ENCODE measurements around the gene GULP1. TPM values are rescaled to one million over a fixed set of nuclear protein-coding genes. Genes with fewer than 3 reads are reported as not detected.

The GULP1 gene
- total RNA-seq, 1 experiment from 2014 or later: 76.0 TPM

DNA sequence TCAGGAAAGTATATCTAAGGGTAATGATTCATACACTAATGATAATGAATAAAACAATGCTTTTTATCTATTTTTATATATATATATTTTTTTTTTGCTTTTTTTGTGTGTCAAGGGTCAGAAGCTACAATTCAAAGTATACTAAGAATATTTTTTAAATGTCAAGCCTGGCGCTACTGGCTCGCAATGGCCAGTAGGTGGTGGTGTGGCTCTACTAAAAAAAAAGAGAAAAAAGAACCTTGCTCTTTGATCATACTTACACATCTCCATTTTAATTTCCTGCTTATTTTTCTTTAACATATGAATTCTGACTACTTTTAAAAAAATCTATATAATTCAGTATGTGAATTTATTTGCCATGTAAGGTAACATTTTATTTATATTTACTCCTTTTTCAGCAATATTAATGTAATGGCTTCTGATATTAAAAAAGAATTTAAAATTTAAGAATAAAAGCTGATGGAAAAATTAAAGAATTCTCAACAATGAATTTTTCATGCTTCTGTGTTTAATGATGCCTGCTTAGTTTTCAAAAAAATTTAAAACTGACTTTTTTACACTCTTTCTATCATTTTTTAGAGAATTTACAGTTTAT is 232.9 kb downstream of the GULP1 start:
- H3K9me2 ChIP-seq (ENCODE audit: insufficient read depth): no peaks in the 10 kb centered on the region
- H3K79me2 ChIP-seq (ENCODE audit: insufficient read depth, low read length): no peaks in the 10 kb centered on the region
- H3K4me3 ChIP-seq (replicated peaks in 1 of 2; ENCODE audit: low read depth in 1 of 2, low read length in 2 of 2): no peak overlapping the region
- no peak for ATAC-seq
- no peak overlapping the region for H2AFZ ChIP-seq (ENCODE audit: low read depth, low read length, poor library complexity, severe bottlenecking)
- DNase-seq (ENCODE audit: low read depth, low spot score): peak; percentile 22
- no peak overlapping the region for H3K27ac ChIP-seq (ENCODE audit: low read depth, low read length)
- BruUV-seq (replicated peaks): no TSS peak
- no peaks in the 10 kb centered on the region for H4K20me1 ChIP-seq (ENCODE audit: insufficient read depth)
- no peaks in the 10 kb centered on the region for H3K9me3 ChIP-seq (ENCODE audit: control insufficient read depth in 1 of 2, insufficient read depth in 1 of 2, low read depth in 1 of 2, low read length in 2 of 2)
- H3K27me3 ChIP-seq (ENCODE audit: insufficient read depth, low read length): no peaks in the 10 kb centered on the region
- no peak overlapping the region for H3K9ac ChIP-seq (ENCODE audit: low read length)
- ChIA-PET POLR2A (no interaction called here), CTCF (interaction anchor here (0.7 to 5.9 kb wide), 18 partner anchors 9 to 887 kb away, joined by 3 to 96 read pairs (median 4); partner anchors contain the start of gene COL3A1), RAD21 (ENCODE audit: low non-redundant PET in 1 of 2, low total read pairs in 2 of 2, uncharacterized antibody in 2 of 2, unreplicated experiment in 2 of 2) (interaction anchor here (1.3 to 3.2 kb wide), 3 partner anchors 454 to 459 kb away, joined by 5 to 8 read pairs (median 7); no protein-coding TSS in a partner anchor)
- H3K4me1 ChIP-seq (ENCODE audit: control insufficient read depth in 1 of 2, insufficient read depth in 2 of 2, low read length in 2 of 2): no peaks in the 10 kb centered on the region
- intact Hi-C loops (cut with micrococcal nuclease): loop anchor here (1.0 to 10.0 kb wide), 6 partner anchors 260 to 888 kb away; no protein-coding TSS in a partner anchor
- TF ChIP-seq JUND (IDR thresholded peaks at IDR 0.05) (no peak), EZH2phosphoT487 (IDR thresholded peaks at IDR 0.05; ENCODE audit: borderline replicate concordance) (no peak), EZH2 (IDR thresholded peaks at IDR 0.05) (no peak), RAD21 (IDR thresholded peaks at IDR 0.05; ENCODE audit: low read depth) (peak; percentile 77), ZFX (IDR thresholded peaks at IDR 0.05) (no peak)
- TF ChIP-seq, protein P1, sequence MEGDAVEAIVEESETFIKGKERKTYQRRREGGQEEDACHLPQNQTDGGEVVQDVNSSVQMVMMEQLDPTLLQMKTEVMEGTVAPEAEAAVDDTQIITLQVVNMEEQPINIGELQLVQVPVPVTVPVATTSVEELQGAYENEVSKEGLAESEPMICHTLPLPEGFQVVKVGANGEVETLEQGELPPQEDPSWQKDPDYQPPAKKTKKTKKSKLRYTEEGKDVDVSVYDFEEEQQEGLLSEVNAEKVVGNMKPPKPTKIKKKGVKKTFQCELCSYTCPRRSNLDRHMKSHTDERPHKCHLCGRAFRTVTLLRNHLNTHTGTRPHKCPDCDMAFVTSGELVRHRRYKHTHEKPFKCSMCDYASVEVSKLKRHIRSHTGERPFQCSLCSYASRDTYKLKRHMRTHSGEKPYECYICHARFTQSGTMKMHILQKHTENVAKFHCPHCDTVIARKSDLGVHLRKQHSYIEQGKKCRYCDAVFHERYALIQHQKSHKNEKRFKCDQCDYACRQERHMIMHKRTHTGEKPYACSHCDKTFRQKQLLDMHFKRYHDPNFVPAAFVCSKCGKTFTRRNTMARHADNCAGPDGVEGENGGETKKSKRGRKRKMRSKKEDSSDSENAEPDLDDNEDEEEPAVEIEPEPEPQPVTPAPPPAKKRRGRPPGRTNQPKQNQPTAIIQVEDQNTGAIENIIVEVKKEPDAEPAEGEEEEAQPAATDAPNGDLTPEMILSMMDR (IDR thresholded peaks at IDR 0.05 in 2 of 3, conservative IDR thresholded peaks at IDR 0.05 in 1 of 3; ENCODE audit: borderline replicate concordance in 1 of 3, insufficient read depth in 1 of 3, low read depth in 2 of 3, low read length in 2 of 3): peak; percentile 54 to 64 (median 56); a peak in 5 of 6 replicates
- no peak overlapping the region for H3K4me2 ChIP-seq (ENCODE audit: low read length)
- H3K36me3 ChIP-seq (ENCODE audit: control insufficient read depth in 1 of 2, insufficient read depth in 2 of 2, low read length in 2 of 2): no peaks in the 10 kb centered on the region

DNA sequence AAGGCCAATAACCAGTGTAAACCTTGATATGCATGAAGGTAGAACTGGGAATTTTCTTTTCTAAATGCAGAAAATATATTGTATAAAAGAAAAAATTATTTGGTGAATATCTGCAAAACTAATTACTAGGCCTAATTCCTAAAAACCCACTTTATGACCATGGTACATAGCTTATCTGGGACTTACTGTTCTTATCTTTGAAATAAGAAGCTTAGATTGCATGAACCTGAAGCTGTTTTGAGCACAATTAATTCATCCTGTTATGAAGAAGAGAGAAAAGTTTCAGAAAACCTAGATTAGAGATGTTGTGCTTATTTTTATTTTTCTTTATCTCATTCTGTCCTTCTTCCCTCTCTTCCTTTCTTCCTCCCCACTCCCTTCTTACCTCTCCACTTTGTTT is 235.0 kb downstream of the GULP1 start:
- BruUV-seq (replicated peaks): no TSS peak
- H3K36me3 ChIP-seq (ENCODE audit: control insufficient read depth in 1 of 2, insufficient read depth in 2 of 2, low read length in 2 of 2): no peaks in the 10 kb centered on the region
- CTCF ChIA-PET: interaction anchor here (2.0 to 5.9 kb wide), 3 partner anchors 450 to 456 kb away, joined by 4 to 96 read pairs (median 85); no protein-coding TSS in a partner anchor
- H3K4me1 ChIP-seq (ENCODE audit: control insufficient read depth in 1 of 2, insufficient read depth in 2 of 2, low read length in 2 of 2): no peaks in the 10 kb centered on the region
- no peaks in the 10 kb centered on the region for H3K27me3 ChIP-seq (ENCODE audit: insufficient read depth, low read length)
- H4K20me1 ChIP-seq (ENCODE audit: insufficient read depth): no peaks in the 10 kb centered on the region
- POLR2A ChIA-PET: no interaction called here
- DNase-seq (ENCODE audit: low read depth, low spot score) (no peak), ATAC-seq (no peak)
- RAD21 ChIA-PET (ENCODE audit: low non-redundant PET in 1 of 2, low total read pairs in 2 of 2, uncharacterized antibody in 2 of 2, unreplicated experiment in 2 of 2): interaction anchor here in 1 of 2 experiments (3.2 kb wide), 1 partner anchor 457 kb away, joined by 8 read pairs; no protein-coding TSS in a partner anchor
- no peak overlapping the region for H3K4me3 ChIP-seq (replicated peaks in 1 of 2; ENCODE audit: low read depth in 1 of 2, low read length in 2 of 2)
- TF ChIP-seq POLR2A (IDR thresholded peaks at IDR 0.05; ENCODE audit: borderline replicate concordance, extremely low read depth, insufficient read depth, insufficient read length) (no peak), TCF7L2 (IDR thresholded peaks at IDR 0.05; ENCODE audit: borderline replicate concordance, extremely low read depth, insufficient read depth, insufficient read length) (no peak), EGR1 (IDR thresholded peaks at IDR 0.05; ENCODE audit: low read depth) (no peak), SIN3A (IDR thresholded peaks at IDR 0.05; ENCODE audit: low read depth) (no peak), CEBPB (IDR thresholded peaks at IDR 0.05; ENCODE audit: low read depth) (no peak), SRF (IDR thresholded peaks at IDR 0.05; ENCODE audit: low read depth) (no peak)
- H3K27ac ChIP-seq (ENCODE audit: low read depth, low read length): no peak overlapping the region
- H3K4me2 ChIP-seq (ENCODE audit: low read length): no peak overlapping the region
- no peak overlapping the region for H3K9ac ChIP-seq (ENCODE audit: low read length)
- H3K9me3 ChIP-seq (ENCODE audit: control insufficient read depth in 1 of 2, insufficient read depth in 1 of 2, low read depth in 1 of 2, low read length in 2 of 2): no peaks in the 10 kb centered on the region
- no peak overlapping the region for H2AFZ ChIP-seq (ENCODE audit: low read depth, low read length, poor library complexity, severe bottlenecking)
- no peaks in the 10 kb centered on the region for H3K9me2 ChIP-seq (ENCODE audit: insufficient read depth)
- H3K79me2 ChIP-seq (ENCODE audit: insufficient read depth, low read length): no peaks in the 10 kb centered on the region
- intact Hi-C loops (cut with micrococcal nuclease): loop anchor here (10.0 kb wide), 1 partner anchor 258 kb away; no protein-coding TSS in a partner anchor
